Measurements from ENCODE around the gene AOPEP. TPM values are rescaled to one million over a fixed set of nuclear protein-coding genes. Genes with fewer than 3 reads are reported as not detected.

The AOPEP gene
- total RNA-seq, 2 experiments from 2014 or later: 6.9 to 7.0 TPM

DNA sequence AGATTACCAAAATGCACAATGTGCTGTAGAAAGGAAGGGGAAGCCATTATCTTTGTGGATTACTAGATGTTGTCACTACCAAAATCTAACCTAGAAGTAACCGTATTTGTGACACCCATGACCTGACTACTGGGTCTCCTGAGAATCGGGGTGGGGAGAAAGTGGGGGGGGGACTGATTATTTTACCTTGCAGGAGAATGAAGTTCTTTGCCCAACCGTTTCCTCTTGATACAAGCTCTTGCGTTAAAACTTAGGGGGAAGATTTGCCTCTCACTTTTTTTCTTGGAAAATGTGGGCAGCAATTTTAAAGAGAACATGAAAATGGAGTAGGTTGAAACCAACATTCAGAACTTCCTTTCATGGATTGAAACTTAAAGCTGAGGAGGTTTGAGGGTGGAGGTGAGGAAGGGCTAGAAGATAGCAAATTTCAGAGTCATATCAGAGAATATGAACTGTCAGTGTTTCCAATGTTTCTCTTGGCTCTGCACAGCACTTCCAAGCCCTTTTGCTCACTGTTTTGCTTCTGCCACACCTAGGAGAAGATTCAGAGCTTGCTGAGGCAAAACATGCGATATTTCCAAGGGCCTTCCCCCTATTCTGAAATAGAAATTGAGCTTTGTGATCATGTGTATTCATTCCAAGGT, 280.8 kb downstream of the AOPEP start:
- CTCF ChIA-PET: no interaction called here
- Mint-ChIP-seq H3K27ac (no peak overlapping the region), H3K27me3 (peaks cover 25% of the 10 kb centered on the region), H3K9me3 (no peaks in the 10 kb centered on the region), H3K36me3 (ENCODE audit: low read depth) (no peaks in the 10 kb centered on the region), H3K4me3 (peak overlapping the region; percentile 42), H3K4me1 (ENCODE audit: low read depth) (peaks cover 14% of the 10 kb centered on the region)
- Histone ChIP-seq H3K27ac (ENCODE audit: low read depth in 1 of 2, low read length in 2 of 2) (no peak overlapping the region), H3K4me1 (ENCODE audit: insufficient read depth, low read length) (peaks cover 10% of the 10 kb centered on the region), H3K27me3 (ENCODE audit: control insufficient read depth in 1 of 2, insufficient read depth in 2 of 2, low read length in 2 of 2) (peaks cover 12 to 24% of the 10 kb centered on the region in 2 experiments), H3K4me3 (ENCODE audit: low read length) (no peak overlapping the region), H3K9me3 (ENCODE audit: control insufficient read depth in 1 of 2, insufficient read depth in 1 of 2, low read length in 2 of 2) (peaks cover 0 to 5% of the 10 kb centered on the region in 2 experiments), H3K36me3 (ENCODE audit: insufficient read depth, low read length) (no peaks in the 10 kb centered on the region)
- DNase-seq (no peak), ATAC-seq (ENCODE audit: poor library complexity) (no peak)
- intact Hi-C loops (cut with DNase I, micrococcal nuclease): loop anchor here in 1 of 2 experiments (10.0 kb wide), 1 partner anchor 133 kb away; no protein-coding TSS in a partner anchor
- TF ChIP-seq, protein P1, sequence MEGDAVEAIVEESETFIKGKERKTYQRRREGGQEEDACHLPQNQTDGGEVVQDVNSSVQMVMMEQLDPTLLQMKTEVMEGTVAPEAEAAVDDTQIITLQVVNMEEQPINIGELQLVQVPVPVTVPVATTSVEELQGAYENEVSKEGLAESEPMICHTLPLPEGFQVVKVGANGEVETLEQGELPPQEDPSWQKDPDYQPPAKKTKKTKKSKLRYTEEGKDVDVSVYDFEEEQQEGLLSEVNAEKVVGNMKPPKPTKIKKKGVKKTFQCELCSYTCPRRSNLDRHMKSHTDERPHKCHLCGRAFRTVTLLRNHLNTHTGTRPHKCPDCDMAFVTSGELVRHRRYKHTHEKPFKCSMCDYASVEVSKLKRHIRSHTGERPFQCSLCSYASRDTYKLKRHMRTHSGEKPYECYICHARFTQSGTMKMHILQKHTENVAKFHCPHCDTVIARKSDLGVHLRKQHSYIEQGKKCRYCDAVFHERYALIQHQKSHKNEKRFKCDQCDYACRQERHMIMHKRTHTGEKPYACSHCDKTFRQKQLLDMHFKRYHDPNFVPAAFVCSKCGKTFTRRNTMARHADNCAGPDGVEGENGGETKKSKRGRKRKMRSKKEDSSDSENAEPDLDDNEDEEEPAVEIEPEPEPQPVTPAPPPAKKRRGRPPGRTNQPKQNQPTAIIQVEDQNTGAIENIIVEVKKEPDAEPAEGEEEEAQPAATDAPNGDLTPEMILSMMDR (IDR thresholded peaks at IDR 0.05): no peak
- POLR2A ChIA-PET: no interaction called here

DNA sequence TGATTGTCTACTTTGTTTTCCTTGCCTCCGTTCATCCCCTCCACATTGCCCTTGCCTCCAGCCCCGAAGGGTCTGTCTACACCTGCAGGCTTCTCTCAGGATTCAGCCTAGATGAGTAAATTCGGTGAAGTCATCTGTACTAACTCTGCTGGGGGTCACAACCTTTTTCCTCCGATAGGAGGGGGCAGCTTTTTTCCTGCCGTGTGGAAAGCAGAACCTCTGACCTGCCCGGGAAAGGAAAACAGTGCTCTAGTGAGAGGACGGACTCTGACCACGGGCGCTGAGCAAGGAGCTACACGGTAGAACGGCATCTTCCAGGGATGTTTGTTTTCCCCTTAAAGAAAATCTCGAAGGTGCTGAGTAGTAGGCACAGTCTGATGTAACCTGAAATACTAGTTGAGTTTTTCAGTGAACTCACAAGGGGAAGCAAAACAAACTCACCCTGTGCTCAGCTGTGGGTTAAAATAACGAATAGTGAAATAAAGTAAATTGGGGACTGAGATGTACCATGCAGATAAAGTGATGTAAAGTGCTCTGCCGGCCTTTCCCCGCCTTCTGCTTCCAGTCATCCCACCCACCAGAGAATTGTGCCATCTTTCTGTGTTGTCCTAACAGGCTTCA, 281.8 kb downstream of the AOPEP start:
- Histone ChIP-seq H3K27me3 (ENCODE audit: control insufficient read depth in 1 of 2, insufficient read depth in 2 of 2, low read length in 2 of 2) (peaks cover 6 to 15% of the 10 kb centered on the region in 2 experiments), H3K36me3 (ENCODE audit: insufficient read depth, low read length) (no peaks in the 10 kb centered on the region), H3K9me3 (ENCODE audit: control insufficient read depth in 1 of 2, insufficient read depth in 1 of 2, low read length in 2 of 2) (peaks cover 0 to 5% of the 10 kb centered on the region in 2 experiments), H3K27ac (ENCODE audit: low read depth in 1 of 2, low read length in 2 of 2) (no peak overlapping the region), H3K4me1 (ENCODE audit: insufficient read depth, low read length) (peaks cover 10% of the 10 kb centered on the region), H3K4me3 (ENCODE audit: low read length) (no peak overlapping the region)
- ATAC-seq (ENCODE audit: poor library complexity): no peak
- CTCF ChIA-PET: no interaction called here
- Mint-ChIP-seq H3K27me3 (peaks cover 16% of the 10 kb centered on the region), H3K4me3 (peak overlapping the region; percentile 45), H3K27ac (no peak overlapping the region), H3K9me3 (no peaks in the 10 kb centered on the region), H3K4me1 (ENCODE audit: low read depth) (peaks cover 6% of the 10 kb centered on the region), H3K36me3 (ENCODE audit: low read depth) (no peaks in the 10 kb centered on the region)
- POLR2A ChIA-PET: no interaction called here
- intact Hi-C loops (cut with DNase I, micrococcal nuclease): loop anchor here in 1 of 2 experiments (10.0 kb wide), 1 partner anchor 133 kb away; no protein-coding TSS in a partner anchor
- DNase-seq: no peak
- TF ChIP-seq, protein P1 (IDR thresholded peaks at IDR 0.05): no peak

DNA sequence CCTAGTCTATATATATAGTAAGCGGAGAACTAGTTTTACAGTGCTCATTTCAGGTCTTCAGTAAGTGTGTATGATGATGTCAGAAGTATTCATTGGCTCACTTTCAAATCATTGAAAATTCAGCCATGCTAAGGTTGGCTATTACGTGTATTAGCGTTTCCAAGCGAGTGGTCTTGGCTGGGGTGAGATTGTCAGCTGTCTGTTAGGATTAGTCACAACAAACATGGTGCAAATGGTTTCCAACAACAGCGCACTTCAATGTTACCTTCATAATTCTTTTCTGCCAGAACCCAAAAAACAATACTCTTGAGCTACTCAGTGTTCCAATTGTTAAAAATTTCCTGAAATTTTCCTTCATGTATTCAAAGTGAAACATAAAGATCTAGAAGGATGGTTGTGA, 283.0 kb downstream of the AOPEP start:
- Histone ChIP-seq H3K27me3 (ENCODE audit: control insufficient read depth in 1 of 2, insufficient read depth in 2 of 2, low read length in 2 of 2) (peaks cover 0 to 4% of the 10 kb centered on the region in 2 experiments), H3K4me1 (ENCODE audit: insufficient read depth, low read length) (peaks cover 3% of the 10 kb centered on the region), H3K9me3 (ENCODE audit: control insufficient read depth in 1 of 2, insufficient read depth in 1 of 2, low read length in 2 of 2) (no peaks in the 10 kb centered on the region), H3K36me3 (ENCODE audit: insufficient read depth, low read length) (no peaks in the 10 kb centered on the region), H3K27ac (ENCODE audit: low read depth in 1 of 2, low read length in 2 of 2) (no peak overlapping the region), H3K4me3 (ENCODE audit: low read length) (no peak overlapping the region)
- no peak for ATAC-seq (ENCODE audit: poor library complexity)
- Mint-ChIP-seq H3K27ac (no peak overlapping the region), H3K9me3 (no peaks in the 10 kb centered on the region), H3K27me3 (peaks cover 9% of the 10 kb centered on the region), H3K4me3 (no peak overlapping the region), H3K36me3 (ENCODE audit: low read depth) (no peaks in the 10 kb centered on the region), H3K4me1 (ENCODE audit: low read depth) (no peaks in the 10 kb centered on the region)
- POLR2A ChIA-PET: no interaction called here
- intact Hi-C loops (cut with DNase I, micrococcal nuclease): loop anchor here in 1 of 2 experiments (10.0 kb wide), 1 partner anchor 135 kb away; no protein-coding TSS in a partner anchor
- TF ChIP-seq, protein P1 (IDR thresholded peaks at IDR 0.05): no peak
- DNase-seq: no peak
- CTCF ChIA-PET: no interaction called here

All from CD4-positive, alpha-beta T cell (primary cell).